SK-N-SH (cell line): ENCODE data around the gene RAB33A. TPM values are rescaled to one million over a fixed set of nuclear protein-coding genes. Genes with fewer than 3 reads are reported as not detected.

Experiments used
- CTCF ChIA-PET: fragments of 300-600, 350-600 bp; formaldehyde crosslinking; extraction: SDS; loops from one replicate; lab custom pipeline; 2021; lab: Yijun Ruan, JAX
- POLR2A ChIA-PET: fragments of 350-600 bp; sonication (Branson Sonifier 250); formaldehyde crosslinking; extraction: SDS; loops from one replicate; lab custom pipeline; 2020; ENCODE audit warnings: antibody characterized with exemption, inconsistent platforms; lab: Yijun Ruan, JAX
- DNase-seq: peaks from one replicate; pipeline ENCODE4 v3.0.0; 2012
- H2AFZ ChIP-seq: fragments of 200-600 bp; sonication (generic); 2 replicates; pipeline ENCODE4 v1.8.1; 2016; ENCODE audit warnings: antibody characterized with exemption, mild to moderate bottlenecking, low read depth
- H3F3A ChIP-seq: fragments of 200-600 bp; sonication (generic); replicated peaks from 2 replicates; pipeline ENCODE3; 2016; ENCODE audit warnings: antibody characterized with exemption, mild to moderate bottlenecking; ENCODE audit not compliant: insufficient read depth
- H3K27ac ChIP-seq, 2 experiments: fragments of 200-500 bp in 1 of 2; fragments of 200-600 bp in 1 of 2; sonication (Bioruptor generic) in 1 of 2; sonication (generic), shearing (Covaris generic) in 1 of 2; 2 replicates each; pipeline versions ENCODE4 v1.5.1 to v1.6.1; 2014 to 2016; ENCODE audit warnings: low read depth in 2 of 2, inconsistent platforms in 1 of 2, low read length in 1 of 2, mild to moderate bottlenecking in 1 of 2, mixed read lengths in 1 of 2
- H3K27me3 ChIP-seq: fragments of 200-600 bp; sonication (generic), shearing (Covaris generic); 2 replicates; pipeline ENCODE4 v1.6.1; 2016; ENCODE audit warnings: mixed run types; ENCODE audit not compliant: insufficient read depth
- H3K36me3 ChIP-seq, 2 experiments: fragments of 200-500 bp in 1 of 2; fragments of 200-600 bp in 1 of 2; sonication (Bioruptor generic) in 1 of 2; sonication (generic) in 1 of 2; replicated peaks in 1 of 2; 2 replicates each; pipeline versions ENCODE3 to v1.5.1; 2014 to 2016; ENCODE audit warnings: low read length in 1 of 2, mild to moderate bottlenecking in 1 of 2; ENCODE audit not compliant: insufficient read depth in 2 of 2, control insufficient read depth in 1 of 2
- H3K4me1 ChIP-seq, 2 experiments: fragments of 200-500 bp in 1 of 2; fragments of 200-600 bp in 1 of 2; sonication (Bioruptor generic) in 1 of 2; sonication (generic), shearing (Covaris generic) in 1 of 2; 2 replicates each; pipeline versions ENCODE4 v1.5.1 to v1.6.1; 2014 to 2016; ENCODE audit warnings: low read depth in 1 of 2, low read length in 1 of 2, mixed run types in 1 of 2; ENCODE audit not compliant: insufficient read depth in 2 of 2, control insufficient read depth in 1 of 2
- H3K4me2 ChIP-seq: fragments of 200-600 bp; sonication (generic), shearing (Covaris generic); 2 replicates; pipeline ENCODE4 v1.6.1; 2017; ENCODE audit warnings: mixed run types
- H3K4me3 ChIP-seq, 2 experiments: fragments of 200-500 bp in 1 of 2; fragments of 200-600 bp in 1 of 2; sonication (Bioruptor generic) in 1 of 2; sonication (generic), shearing (Covaris generic) in 1 of 2; 2 replicates each; pipeline versions ENCODE4 v1.5.1 to v1.8.1; 2014 to 2016; ENCODE audit warnings: low read depth in 2 of 2, inconsistent platforms in 1 of 2, low read length in 1 of 2, mild to moderate bottlenecking in 1 of 2, mixed read lengths in 1 of 2, moderate library complexity in 1 of 2
- H3K79me2 ChIP-seq: fragments of 200-600 bp; sonication (generic); 2 replicates; pipeline ENCODE4 v1.8.1; 2017; ENCODE audit warnings: mild to moderate bottlenecking; ENCODE audit not compliant: insufficient read depth
- H3K9ac ChIP-seq: fragments of 200-600 bp; sonication (generic); 2 replicates; pipeline ENCODE4 v1.6.1; 2017; ENCODE audit warnings: mixed run types
- H3K9me2 ChIP-seq: fragments of 200-600 bp; sonication (generic); 2 replicates; pipeline ENCODE4 v1.6.1; 2017; ENCODE audit warnings: mixed run types
- H3K9me3 ChIP-seq: fragments of 200-600 bp; sonication (generic); 2 replicates; pipeline ENCODE4 v1.6.1; 2017; ENCODE audit warnings: mixed run types, mild to moderate bottlenecking, moderate library complexity
- H4K20me1 ChIP-seq: fragments of 200-600 bp; sonication (generic); 2 replicates; pipeline ENCODE4 v1.6.1; 2017; ENCODE audit warnings: mild to moderate bottlenecking, mixed run types; ENCODE audit not compliant: insufficient read depth
- EP300 ChIP-seq, 2 experiments: IDR thresholded peaks; 2 replicates each; pipeline versions ENCODE4 v1.4.0 to v1.6.1; 2012; ENCODE audit warnings: borderline replicate concordance in 1 of 2, low read depth in 1 of 2, low read length in 1 of 2
- FOXM1 ChIP-seq: IDR thresholded peaks from 2 replicates; pipeline ENCODE4 v1.4.0; 2012; ENCODE audit warnings: low read depth, mild to moderate bottlenecking
- GABPA ChIP-seq: IDR thresholded peaks from 2 replicates; pipeline ENCODE4 v1.4.0; 2012; ENCODE audit warnings: low read depth, mild to moderate bottlenecking
- GATA2 ChIP-seq: sonication (generic); formaldehyde crosslinking; IDR thresholded peaks from 2 replicates; pipeline ENCODE4 v1.5.0; 2020; ENCODE audit warnings: mild to moderate bottlenecking, missing genetic modification reagents
- MXI1 ChIP-seq: IDR thresholded peaks from 2 replicates; pipeline ENCODE4 v1.6.1; 2012; ENCODE audit warnings: mild to moderate bottlenecking, low read depth, low read length, improper control_type of control experiment
- RCOR1 ChIP-seq: fragments of 150-350 bp; IDR thresholded peaks from 2 replicates; pipeline ENCODE4 v1.6.1; 2017; ENCODE audit warnings: antibody characterized with exemption, low read length
- WGBS: methylation state at CpG from one replicate; pipeline ENCODE4 v1.1.6; 2017; ENCODE audit warnings: low lambda C conversion rate; 5-methylcytosine and 5-hydroxymethylcytosine counted together
- polyA plus RNA-seq, 3 experiments: library from polyadenylated mRNA; depleted of rRNA; stranded (reverse); fragments of >200 nt; gene quantifications; 2 replicates each; pipeline ENCODE4 v1.2.3, GENCODE V29; 2012
- TF ChIP-seq, protein P1 (sequence below): fragments of 150-350 bp; IDR thresholded peaks from 2 replicates; pipeline ENCODE4 v1.6.1; 2016; ENCODE audit warnings: mild to moderate bottlenecking, low read depth, low read length

The RAB33A gene
- polyA plus RNA-seq, 1 of the 3 experiments (the other 2 are of a cell fraction), result 1.2 TPM

- H4K20me1 ChIP-seq, result no peaks in the 10 kb centered on the region
- H3K9me2 ChIP-seq, result no peaks in the 10 kb centered on the region
- DNase-seq, result peak; percentile 71
- H3F3A ChIP-seq, result peaks cover 3% of the 10 kb centered on the region
- H3K9me3 ChIP-seq, result no peaks in the 10 kb centered on the region
- peaks cover 20 to 23% of the 10 kb centered on the region in 2 experiments for H3K36me3 ChIP-seq
- ChIA-PET CTCF (interaction anchor here (0.6 kb wide), 1 partner anchor 80 kb away, joined by 3 read pairs; no protein-coding TSS in a partner anchor), POLR2A (interaction anchor here (1.2 kb wide), 1 partner anchor 46 kb away, joined by 6 read pairs; the partner anchor contains the start of gene RAB33A)
- no peaks in the 10 kb centered on the region for H3K79me2 ChIP-seq
- no peaks in the 10 kb centered on the region for H3K27me3 ChIP-seq
- peak in 1 of 2 experiments; percentile 36; a peak in 1 of 4 replicates for TF ChIP-seq EP300 (IDR thresholded peaks at IDR 0.05; ENCODE audit: borderline replicate concordance in 1 of 2, low read depth in 1 of 2, low read length in 1 of 2)
- no peak; the same call in 1 of the 2 replicates for TF ChIP-seq MXI1
- TF ChIP-seq GATA2, result 0 out of 2 replicates have a peak, but pooled peaks have one; percentile 14
- H3K4me2 ChIP-seq, result no peak overlapping the region
- 76% methylated on average over 12 of the region's 13 CpGs for WGBS
- H3K27ac ChIP-seq, result peak overlapping the region in 1 of 2 experiments; percentile 83; a peak in 2 of 4 replicates
- H3K9ac ChIP-seq, result no peak overlapping the region
- H2AFZ ChIP-seq, result no peak overlapping the region
- peaks cover 4 to 16% of the 10 kb centered on the region in 2 experiments; a peak in 2 of 4 replicates for H3K4me1 ChIP-seq
- no peak overlapping the region; a peak in 1 of 4 replicates for H3K4me3 ChIP-seq
Observed at GRCh38 chrX:130125091-130125874, 46.5 kb upstream of the RAB33A start.

- Histone ChIP-seq H3K36me3 (peaks cover 24 to 42% of the 10 kb centered on the region in 2 experiments), H3K27ac (no peak overlapping the region), H3K4me3 (no peak overlapping the region), H3K79me2 (no peaks in the 10 kb centered on the region), H3F3A (no peaks in the 10 kb centered on the region), H3K9me2 (no peaks in the 10 kb centered on the region), H3K9me3 (no peaks in the 10 kb centered on the region), H3K4me2 (no peak overlapping the region), H3K27me3 (no peaks in the 10 kb centered on the region), H2AFZ (no peak overlapping the region), H3K4me1 (peaks cover 0 to 1% of the 10 kb centered on the region in 2 experiments; a peak in 1 of 4 replicates), H4K20me1 (no peaks in the 10 kb centered on the region), H3K9ac (no peak overlapping the region)
- no peak for DNase-seq
- TF ChIP-seq GABPA, result no peak
- TF ChIP-seq RCOR1, result no peak
- no peak for TF ChIP-seq FOXM1
- 97% methylated on average over 5 of the region's 5 CpGs for WGBS
- ChIA-PET POLR2A (no interaction called here), CTCF (interaction anchor here (0.9 kb wide), 1 partner anchor 62 kb away, joined by 5 read pairs; no protein-coding TSS in a partner anchor)
Observed at GRCh38 chrX:130130990-130131389, 40.8 kb upstream of the RAB33A start.

GRCh38 chrX:130136496-130136895 lies 35.3 kb upstream of the RAB33A start:
- no peak overlapping the region for H3K4me2 ChIP-seq
- DNase-seq, result no peak
- H3K27me3 ChIP-seq, result no peaks in the 10 kb centered on the region
- H3K9me2 ChIP-seq, result no peaks in the 10 kb centered on the region
- no peak overlapping the region for H3K4me3 ChIP-seq
- CTCF ChIA-PET, result interaction anchor here (1.1 to 1.4 kb wide), 3 partner anchors 15 to 57 kb away, joined by 3 to 4 read pairs (median 3); no protein-coding TSS in a partner anchor
- H3K9me3 ChIP-seq, result no peaks in the 10 kb centered on the region
- 91% methylated on average over 4 of the region's 5 CpGs for WGBS
- H3K27ac ChIP-seq, result no peak overlapping the region
- H3K36me3 ChIP-seq, result peaks cover 33 to 43% of the 10 kb centered on the region in 2 experiments
- no peaks in the 10 kb centered on the region for H3K79me2 ChIP-seq
- no peaks in the 10 kb centered on the region for H4K20me1 ChIP-seq
- TF ChIP-seq, protein P1, sequence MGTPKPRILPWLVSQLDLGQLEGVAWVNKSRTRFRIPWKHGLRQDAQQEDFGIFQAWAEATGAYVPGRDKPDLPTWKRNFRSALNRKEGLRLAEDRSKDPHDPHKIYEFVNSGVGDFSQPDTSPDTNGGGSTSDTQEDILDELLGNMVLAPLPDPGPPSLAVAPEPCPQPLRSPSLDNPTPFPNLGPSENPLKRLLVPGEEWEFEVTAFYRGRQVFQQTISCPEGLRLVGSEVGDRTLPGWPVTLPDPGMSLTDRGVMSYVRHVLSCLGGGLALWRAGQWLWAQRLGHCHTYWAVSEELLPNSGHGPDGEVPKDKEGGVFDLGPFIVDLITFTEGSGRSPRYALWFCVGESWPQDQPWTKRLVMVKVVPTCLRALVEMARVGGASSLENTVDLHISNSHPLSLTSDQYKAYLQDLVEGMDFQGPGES, result no peak
- H3F3A ChIP-seq, result no peaks in the 10 kb centered on the region
- H3K9ac ChIP-seq, result no peak overlapping the region
- H2AFZ ChIP-seq, result no peak overlapping the region
- no peaks in the 10 kb centered on the region for H3K4me1 ChIP-seq
- POLR2A ChIA-PET, result no interaction called here
